Astrocyte of the cerebellum (primary cell): Measurements from ENCODE around the gene OR2Y1.
"Not testable (repeated sequence)": the region's sequence is repeated elsewhere in the genome, so short reads cannot be mapped to it uniquely, and the experiment has no call there.

Experiments used
- DNase-seq: peaks from one replicate; pipeline ENCODE4 v3.0.0-alpha.2; 2011; ENCODE audit warnings: low read depth
- H3K4me3 ChIP-seq: 2 replicates; pipeline ENCODE4 v1.5.1; 2011; ENCODE audit warnings: mild to moderate bottlenecking, low read depth, low read length, moderate library complexity
- CTCF ChIP-seq: IDR thresholded peaks from 2 replicates; pipeline ENCODE4 v1.5.1; 2012; ENCODE audit warnings: low read length, low read depth, moderate library complexity, mild to moderate bottlenecking; ENCODE audit errors: missing control alignments
- in situ Hi-C: cut with HindIII; loops from 2 replicates; pipeline ENCODE4 v1.10.0; 2017; ENCODE audit warnings: low sequenced_read_pairs

OR2Y1 gene

GRCh38 chr5:180718810-180719453, 20.9 kb downstream of the OR2Y1 start:
- in situ Hi-C loops = no loop called here
- peak; percentile 74 for TF ChIP-seq CTCF
- H3K4me3 ChIP-seq = no peak overlapping the region
- DNase-seq = peak; percentile 9

- no peak overlapping the region for H3K4me3 ChIP-seq
- no peak for DNase-seq
- no peak for TF ChIP-seq CTCF
- in situ Hi-C loops = no loop called here
Measured at GRCh38 chr5:180717989-180718388, 21.9 kb downstream of the OR2Y1 start.

GRCh38 chr5:180704362-180704761, 35.5 kb downstream of the OR2Y1 start:
- in situ Hi-C loops = no loop called here
- no peak for DNase-seq
- TF ChIP-seq CTCF = no peak
- H3K4me3 ChIP-seq = no peak overlapping the region

- in situ Hi-C loops = no loop called here
- DNase-seq = no peak
- H3K4me3 ChIP-seq = no peak overlapping the region
- TF ChIP-seq CTCF = no peak
Measured at GRCh38 chr5:180703912-180704311, 35.9 kb downstream of the OR2Y1 start.

GRCh38 chr5:180703371-180703770, 36.5 kb downstream of the OR2Y1 start:
- DNase-seq, in situ Hi-C loops, H3K4me3 ChIP-seq: not testable (repeated sequence)

GRCh38 chr5:180700440-180700839, 39.4 kb downstream of the OR2Y1 start:
- H3K4me3 ChIP-seq, DNase-seq, in situ Hi-C loops: not testable (repeated sequence)

- in situ Hi-C loops = no loop called here
- TF ChIP-seq CTCF = no peak
- H3K4me3 ChIP-seq = no peak overlapping the region
- no peak for DNase-seq
Measured at GRCh38 chr5:180699042-180699441, 40.8 kb downstream of the OR2Y1 start.

- no peak for DNase-seq
- H3K4me3 ChIP-seq = no peak overlapping the region
- no peak for TF ChIP-seq CTCF
- in situ Hi-C loops = no loop called here
Measured at GRCh38 chr5:180696116-180696515, 43.7 kb downstream of the OR2Y1 start.
